ENCODE data around the gene KLHL12. TPM values are rescaled to one million over a fixed set of nuclear protein-coding genes. Genes with fewer than 3 reads are reported as not detected.

Gene KLHL12
- total RNA-seq, 1 experiment from 2014 or later, result 33.8 TPM

DNA sequence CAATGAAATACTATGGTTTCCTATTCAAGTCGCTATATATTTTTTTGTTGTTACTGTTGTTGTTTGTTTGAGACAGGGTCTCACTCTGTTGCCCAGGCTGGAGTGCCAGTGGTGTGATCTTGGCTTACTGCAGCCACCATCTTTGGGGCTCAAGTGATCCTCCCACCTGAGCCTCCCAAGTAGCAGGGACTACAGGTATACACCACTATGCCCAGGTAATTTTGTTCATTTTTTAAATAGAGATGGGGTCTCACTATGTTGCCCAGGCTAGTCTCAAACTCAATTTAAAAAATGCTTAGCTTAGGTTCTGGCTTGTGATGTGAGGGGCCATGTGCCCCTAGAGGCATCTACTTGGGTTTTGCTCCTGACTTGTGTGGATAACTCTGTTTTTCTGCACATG is 47.9 kb downstream of the KLHL12 start:
- intact Hi-C loops (cut with micrococcal nuclease), result no loop called here
- no peak for TF ChIP-seq EZH2phosphoT487 (IDR thresholded peaks at IDR 0.05; ENCODE audit: borderline replicate concordance)
- TF ChIP-seq ELF1 (IDR thresholded peaks at IDR 0.05; ENCODE audit: borderline replicate concordance, low read depth), result no peak
- TF ChIP-seq POLR2AphosphoS5 (IDR thresholded peaks at IDR 0.05; ENCODE audit: low read depth, low read length), result no peak
- TF ChIP-seq CEBPB (IDR thresholded peaks at IDR 0.05; ENCODE audit: low read depth), result no peak
- TF ChIP-seq, protein P1, sequence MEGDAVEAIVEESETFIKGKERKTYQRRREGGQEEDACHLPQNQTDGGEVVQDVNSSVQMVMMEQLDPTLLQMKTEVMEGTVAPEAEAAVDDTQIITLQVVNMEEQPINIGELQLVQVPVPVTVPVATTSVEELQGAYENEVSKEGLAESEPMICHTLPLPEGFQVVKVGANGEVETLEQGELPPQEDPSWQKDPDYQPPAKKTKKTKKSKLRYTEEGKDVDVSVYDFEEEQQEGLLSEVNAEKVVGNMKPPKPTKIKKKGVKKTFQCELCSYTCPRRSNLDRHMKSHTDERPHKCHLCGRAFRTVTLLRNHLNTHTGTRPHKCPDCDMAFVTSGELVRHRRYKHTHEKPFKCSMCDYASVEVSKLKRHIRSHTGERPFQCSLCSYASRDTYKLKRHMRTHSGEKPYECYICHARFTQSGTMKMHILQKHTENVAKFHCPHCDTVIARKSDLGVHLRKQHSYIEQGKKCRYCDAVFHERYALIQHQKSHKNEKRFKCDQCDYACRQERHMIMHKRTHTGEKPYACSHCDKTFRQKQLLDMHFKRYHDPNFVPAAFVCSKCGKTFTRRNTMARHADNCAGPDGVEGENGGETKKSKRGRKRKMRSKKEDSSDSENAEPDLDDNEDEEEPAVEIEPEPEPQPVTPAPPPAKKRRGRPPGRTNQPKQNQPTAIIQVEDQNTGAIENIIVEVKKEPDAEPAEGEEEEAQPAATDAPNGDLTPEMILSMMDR (IDR thresholded peaks at IDR 0.05 in 2 of 3, conservative IDR thresholded peaks at IDR 0.05 in 1 of 3; ENCODE audit: borderline replicate concordance in 1 of 3, insufficient read depth in 1 of 3, low read depth in 2 of 3, low read length in 2 of 3), result no peak
- TF ChIP-seq CBX3 (IDR thresholded peaks at IDR 0.05; ENCODE audit: low read depth), result no peak
- TF ChIP-seq FOSL1 (IDR thresholded peaks at IDR 0.05; ENCODE audit: low read depth), result no peak
- TF ChIP-seq ZFX (IDR thresholded peaks at IDR 0.05), result no peak
- no peak for TF ChIP-seq JUND (IDR thresholded peaks at IDR 0.05)
- TF ChIP-seq TCF7L2 (IDR thresholded peaks at IDR 0.05; ENCODE audit: borderline replicate concordance, extremely low read depth, insufficient read depth, insufficient read length), result no peak
- no peak for TF ChIP-seq EGR1 (IDR thresholded peaks at IDR 0.05; ENCODE audit: low read depth)
- TF ChIP-seq YY1 (IDR thresholded peaks at IDR 0.05; ENCODE audit: extremely low read depth, insufficient replicate concordance, low read depth, low read length), result no peak
- no peaks in the 10 kb centered on the region for H3K4me1 ChIP-seq (ENCODE audit: control insufficient read depth in 1 of 2, insufficient read depth in 2 of 2, low read length in 2 of 2)
- ChIA-PET RAD21 (ENCODE audit: low non-redundant PET in 1 of 2, low total read pairs in 2 of 2, uncharacterized antibody in 2 of 2, unreplicated experiment in 2 of 2) (no interaction called here), POLR2A (no interaction called here), CTCF (no interaction called here)
- H4K20me1 ChIP-seq (ENCODE audit: insufficient read depth), result no peaks in the 10 kb centered on the region; the same call in 1 of the 2 replicates
- no TSS peak for BruUV-seq (replicated peaks)
- no peaks in the 10 kb centered on the region for H3K27me3 ChIP-seq (ENCODE audit: insufficient read depth, low read length)
- no peaks in the 10 kb centered on the region for H3K9me3 ChIP-seq (ENCODE audit: control insufficient read depth in 1 of 2, insufficient read depth in 1 of 2, low read depth in 1 of 2, low read length in 2 of 2)
- H3K36me3 ChIP-seq (ENCODE audit: control insufficient read depth in 1 of 2, insufficient read depth in 2 of 2, low read length in 2 of 2), result peaks cover 3 to 9% of the 10 kb centered on the region in 2 experiments; a peak in 2 of 4 replicates
- no peak overlapping the region for H3K4me3 ChIP-seq (replicated peaks in 1 of 2; ENCODE audit: low read depth in 1 of 2, low read length in 2 of 2)
- no peaks in the 10 kb centered on the region for H3K9me2 ChIP-seq (ENCODE audit: insufficient read depth)
- DNase-seq (ENCODE audit: low read depth, low spot score) (no peak), ATAC-seq (no peak)
- peaks cover 9% of the 10 kb centered on the region; the same call in 1 of the 2 replicates for H3K79me2 ChIP-seq (ENCODE audit: insufficient read depth, low read length)
- H3K9ac ChIP-seq (ENCODE audit: low read length), result no peak overlapping the region
- no peak overlapping the region for H3K27ac ChIP-seq (ENCODE audit: low read depth, low read length)
- no peak overlapping the region for H2AFZ ChIP-seq (ENCODE audit: low read depth, low read length, poor library complexity, severe bottlenecking)
- no peak overlapping the region for H3K4me2 ChIP-seq (ENCODE audit: low read length)
